IPS-11a (cell line): ENCODE data around the gene TNNT1.
A peak's percentile ranks its signal among the peaks of the same experiment; 100 is the strongest.

ENCODE experiments used
- H3K4me3 ChIP-seq: one replicate; pipeline ENCODE4 v1.5.1; 2013; ENCODE audit warnings: low read depth, low read length, control low read depth

Gene TNNT1

DNA sequence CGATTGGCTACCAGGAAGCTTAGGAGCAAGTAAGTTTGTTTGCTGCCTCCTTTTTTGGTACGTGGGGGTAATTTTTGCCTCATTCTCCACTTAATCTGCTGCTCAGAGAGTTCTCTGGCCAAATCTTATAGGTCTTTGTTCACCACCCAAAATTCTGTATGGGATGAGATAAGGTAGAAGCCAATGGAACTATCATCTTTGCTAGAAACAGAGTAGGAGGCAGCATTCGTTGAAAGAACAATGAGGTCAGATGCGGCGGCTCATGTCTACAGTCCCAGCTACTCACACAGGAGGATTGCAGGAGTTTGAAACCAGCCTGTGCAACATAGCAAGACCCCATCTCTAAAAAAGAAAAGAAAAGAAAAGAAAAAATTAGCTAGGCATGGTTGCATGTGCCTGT lies 22.4 kb upstream of the TNNT1 start:
- H3K4me3 ChIP-seq, result no peak overlapping the region

GRCh38 chr19:55169136-55169535 lies 20.1 kb upstream of the TNNT1 start:
- H3K4me3 ChIP-seq, result no peak overlapping the region

- H3K4me3 ChIP-seq, result peak within 1 kb of the TSS; percentile 60
Measured at GRCh38 chr19:55166530-55167268, 17.7 kb upstream of the TNNT1 start, which contains the start of gene DNAAF3. DNAAF3 (minus strand) TSS chr19:55166613; CDS start chr19:55166413, 200 bp downstream.

GRCh38 chr19:55165952-55166529 lies 17.0 kb upstream of the TNNT1 start:
- H3K4me3 ChIP-seq, result peak overlapping the region; percentile 60

GRCh38 chr19:55161571-55162322 lies 12.7 kb upstream of the TNNT1 start:
- H3K4me3 ChIP-seq, result no peak overlapping the region

DNA sequence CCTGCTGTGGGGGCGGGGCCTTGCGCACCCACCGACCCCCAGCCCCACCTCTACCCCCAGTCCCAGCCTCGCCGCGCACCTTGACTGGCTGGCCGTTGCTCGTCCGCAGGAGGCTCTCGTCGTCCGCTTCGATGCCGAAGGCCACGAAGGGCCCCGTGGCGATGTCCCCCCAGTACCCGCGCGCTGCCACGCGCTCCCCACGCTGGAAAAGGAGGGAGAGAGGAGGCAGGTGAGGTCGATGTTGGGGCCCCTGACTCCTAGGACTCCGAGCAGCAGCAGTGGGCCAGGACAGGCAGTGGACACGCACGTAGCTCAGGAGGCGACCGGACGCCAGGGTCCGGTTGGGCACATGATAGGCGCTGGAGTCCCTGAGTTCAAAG lies 12.0 kb upstream of the TNNT1 start:
- peak overlapping the region; percentile 8 for H3K4me3 ChIP-seq

- no peak overlapping the region for H3K4me3 ChIP-seq
Measured at GRCh38 chr19:55160128-55160985, 11.4 kb upstream of the TNNT1 start.

- H3K4me3 ChIP-seq, result no peak overlapping the region
Measured at GRCh38 chr19:55158848-55159749, 10.1 kb upstream of the TNNT1 start.

DNA sequence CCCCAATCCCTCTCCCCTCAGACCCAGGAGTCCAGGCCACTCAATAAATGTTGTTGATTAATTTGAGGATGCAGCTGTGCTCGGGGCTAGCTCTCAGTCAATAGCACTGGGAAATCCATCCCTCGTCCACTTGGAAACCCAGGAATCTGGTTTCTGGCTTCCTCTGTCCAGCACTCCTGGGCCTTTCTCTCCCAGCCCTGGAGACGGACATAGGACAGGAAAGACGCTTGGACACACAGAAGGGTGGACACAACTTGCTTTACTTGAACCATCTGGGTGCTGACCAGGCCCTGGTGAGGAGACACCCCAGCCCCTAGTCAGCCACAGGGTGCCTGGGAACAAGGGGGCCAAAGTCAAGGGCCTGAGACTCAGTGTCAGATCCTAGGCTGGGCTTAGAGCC lies 9.4 kb upstream of the TNNT1 start:
- no peak overlapping the region for H3K4me3 ChIP-seq

DNA sequence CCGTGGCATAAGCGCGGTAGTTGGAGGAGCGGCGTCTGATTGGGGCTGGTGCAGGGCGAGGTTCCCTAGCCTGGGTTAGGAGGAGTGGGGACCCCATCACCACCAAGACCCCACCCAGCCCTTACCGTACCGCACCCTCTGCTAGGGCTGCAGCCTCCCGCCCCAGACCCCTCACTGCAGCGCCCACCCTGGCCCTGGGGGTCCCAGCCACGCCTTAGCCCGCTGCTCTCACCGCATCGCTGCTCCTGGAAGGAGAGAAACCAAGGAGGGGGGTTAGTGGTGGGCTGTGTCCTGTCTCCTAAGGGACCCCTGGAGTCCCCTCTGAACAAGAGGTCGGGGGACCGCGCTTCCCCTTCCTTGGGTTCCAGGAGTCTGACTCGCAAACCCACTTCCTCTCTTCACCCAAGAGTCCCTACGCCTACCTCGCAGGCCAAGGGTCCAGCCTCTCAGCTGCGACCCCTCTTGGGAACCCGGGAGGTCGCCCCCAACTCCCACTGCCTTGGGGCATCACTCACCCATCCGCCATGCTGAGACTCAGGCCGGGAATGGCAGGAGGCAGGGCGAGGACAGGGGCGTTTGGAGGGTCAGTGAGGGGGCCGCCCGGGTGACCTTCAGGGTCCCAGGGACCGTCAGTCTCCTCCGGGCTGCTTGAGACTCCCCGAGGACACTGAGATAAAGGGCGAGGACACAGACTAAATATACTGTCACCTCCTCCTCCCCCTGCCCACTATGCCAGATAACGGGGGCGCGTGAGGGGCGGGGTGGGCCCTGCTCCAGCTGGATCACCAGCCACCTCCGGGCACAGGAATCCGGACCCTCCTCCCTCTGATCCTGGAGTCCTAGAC lies 8.3 kb upstream of the TNNT1 start, which contains the start of gene TNNI3:
Gene TNNI3 (minus strand): TSS at position 669 of the 845 bp plus-strand sequence. CDS start 143 bp downstream, at position 526.
- H3K4me3 ChIP-seq, result peak within 1 kb of the TSS; percentile 44

DNA sequence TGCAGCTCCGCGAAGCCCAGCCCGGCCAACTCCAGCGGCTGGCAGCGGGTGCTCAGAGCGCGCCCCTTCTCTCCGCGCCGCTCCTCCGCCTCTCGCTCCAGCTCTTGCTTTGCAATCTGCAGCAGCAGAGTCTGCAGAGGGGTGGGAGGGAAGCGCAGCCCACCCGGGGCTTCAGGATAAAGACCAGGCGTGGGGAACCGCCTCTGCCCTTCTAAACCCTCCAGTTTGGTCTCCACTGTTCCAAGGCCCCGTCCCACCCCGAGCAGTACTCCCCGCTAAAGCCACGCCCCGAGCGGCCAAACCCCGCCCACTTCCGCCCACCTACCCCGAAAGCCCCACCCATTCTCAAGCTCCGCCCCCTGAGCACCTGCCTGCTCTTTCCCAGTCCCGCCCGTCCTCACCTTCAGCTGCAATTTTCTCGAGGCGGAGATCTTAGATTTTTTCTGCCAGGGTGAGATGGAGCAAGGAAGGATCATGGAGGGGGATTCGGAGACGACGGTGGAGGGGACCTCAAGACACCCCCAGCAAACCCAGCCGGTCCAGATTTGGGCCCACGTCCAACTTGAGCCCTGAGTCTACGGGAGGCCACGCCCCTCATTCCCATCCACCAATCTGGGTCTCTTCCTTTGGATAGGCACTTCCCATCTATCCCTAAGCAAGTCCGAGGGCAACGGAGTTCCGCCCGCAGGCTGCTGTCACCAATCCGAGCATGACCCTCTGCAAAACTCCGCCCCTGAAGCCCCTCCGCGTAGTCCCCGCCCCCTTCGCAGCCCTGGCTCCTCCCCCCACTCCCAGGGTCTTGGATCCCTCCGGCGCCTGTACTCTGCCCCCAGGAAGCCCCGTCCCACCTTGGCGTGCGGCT lies 7.4 kb upstream of the TNNT1 start:
- peak overlapping the region; percentile 44 for H3K4me3 ChIP-seq

- H3K4me3 ChIP-seq, result peak overlapping the region; percentile 44
Measured at GRCh38 chr19:55155784-55156183, 6.8 kb upstream of the TNNT1 start.

GRCh38 chr19:55153652-55154264 lies 4.8 kb upstream of the TNNT1 start:
- H3K4me3 ChIP-seq, result no peak overlapping the region

DNA sequence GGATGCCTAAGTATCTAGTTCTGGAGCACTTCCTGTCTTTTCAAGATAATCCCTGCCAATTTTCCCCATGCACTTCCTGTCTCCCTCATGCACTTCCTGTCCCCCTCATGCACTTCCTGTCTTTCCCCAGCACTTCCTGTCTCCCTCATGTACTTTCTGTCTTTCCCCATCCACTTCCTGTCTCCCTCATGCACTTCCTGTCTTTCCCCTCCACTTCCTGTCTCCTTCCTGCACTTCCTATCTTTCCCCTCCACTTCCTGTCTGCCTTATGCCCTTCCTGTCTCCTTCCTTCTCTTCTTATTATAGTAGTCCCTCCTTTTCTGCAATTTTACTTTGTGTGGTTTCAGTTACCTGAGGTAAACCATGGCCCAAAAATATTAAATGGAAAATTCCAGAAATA lies 3.0 kb upstream of the TNNT1 start:
- no peak overlapping the region for H3K4me3 ChIP-seq

DNA sequence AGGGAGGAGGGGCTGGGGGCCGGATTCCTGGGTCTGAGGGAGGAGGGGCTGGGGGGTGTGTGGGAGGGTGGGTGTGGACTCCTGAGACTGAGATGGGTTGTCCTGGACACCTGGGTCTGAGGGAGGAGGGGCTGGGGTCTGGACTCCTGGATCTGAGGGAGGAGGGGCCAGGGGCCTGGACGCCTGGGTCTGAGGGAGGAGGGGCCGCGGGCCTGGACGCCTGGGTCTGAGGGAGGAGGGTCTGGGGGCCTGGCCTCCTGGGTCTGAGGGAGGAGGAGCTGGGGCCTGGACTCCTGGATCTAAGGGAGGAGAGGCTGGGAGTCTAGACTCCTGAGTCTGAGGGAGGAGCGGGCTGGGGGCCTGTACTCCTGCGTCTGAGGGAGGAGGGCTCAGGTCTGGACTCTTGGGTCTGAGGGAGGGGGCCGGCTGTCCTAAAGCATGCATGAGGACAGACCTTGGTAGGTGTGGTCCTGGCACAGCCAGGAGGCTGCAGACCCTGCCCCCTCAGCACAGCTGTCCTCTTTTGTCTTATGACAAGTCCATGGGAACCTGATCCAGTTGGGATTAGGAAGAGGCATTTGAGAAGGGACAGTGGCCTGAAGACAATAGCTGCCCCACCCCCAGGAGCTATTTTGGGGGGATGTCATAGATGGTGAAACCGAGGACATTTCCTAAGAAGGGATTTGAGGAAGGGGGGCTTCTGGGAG lies 1.3 kb downstream of the TNNT1 start:
- H3K4me3 ChIP-seq, result no peak overlapping the region

DNA sequence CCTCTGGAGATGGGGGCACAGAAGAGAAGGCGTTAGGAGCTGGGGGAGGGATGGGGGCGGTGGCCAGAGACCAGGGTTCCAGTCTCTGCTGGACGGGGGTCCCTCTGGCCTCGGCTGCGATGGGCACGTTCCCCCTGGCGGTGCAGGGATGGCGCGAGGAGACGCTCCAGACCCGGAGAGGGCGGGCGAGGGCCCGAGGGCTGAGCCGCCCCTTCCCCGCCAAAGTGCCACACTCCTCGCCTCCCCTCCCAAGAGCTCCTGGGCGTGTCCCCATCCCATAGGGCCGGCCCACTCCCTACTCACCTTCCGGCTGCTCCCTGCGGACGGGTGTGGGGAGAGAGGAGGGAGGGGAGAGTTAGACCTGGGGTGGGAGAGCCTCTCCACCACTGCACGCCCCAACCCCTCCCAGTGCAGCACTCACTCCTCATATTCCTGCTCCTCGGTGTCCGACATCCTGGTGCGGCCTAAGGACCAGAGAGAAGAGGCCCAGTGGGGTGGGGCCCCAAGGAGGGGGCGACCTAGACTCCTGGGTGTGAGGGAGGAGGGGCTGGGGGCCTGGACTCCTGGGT lies 2.2 kb downstream of the TNNT1 start:
- H3K4me3 ChIP-seq, result peak overlapping the region; percentile 47
